GM21381 (cell line): Measurements from ENCODE around the gene EPHB6.

Source experiments
- ATAC-seq: cut with Tn5 transposase; IDR thresholded peaks from one replicate; pipeline ENCODE4 v1.9.1; 2021; ENCODE audit warnings: mild to moderate bottlenecking, moderate library complexity; ENCODE audit not compliant: unreplicated experiment

EPHB6 gene

GRCh38 chr7:142876236-142876960 lies 21.5 kb downstream of the EPHB6 start:
- no peak for ATAC-seq

- no peak for ATAC-seq
Observed at GRCh38 chr7:142876991-142877910, 22.4 kb downstream of the EPHB6 start.

GRCh38 chr7:142878315-142878714 lies 23.4 kb downstream of the EPHB6 start:
- no peak for ATAC-seq

GRCh38 chr7:142879060-142879459 lies 24.2 kb downstream of the EPHB6 start:
- no peak for ATAC-seq

GRCh38 chr7:142880876-142881505 lies 26.1 kb downstream of the EPHB6 start:
- peak; percentile 76 for ATAC-seq

- no peak for ATAC-seq
Observed at GRCh38 chr7:142881586-142882337, 26.9 kb downstream of the EPHB6 start.

GRCh38 chr7:142882338-142882678 lies 27.4 kb downstream of the EPHB6 start:
- no peak for ATAC-seq

- no peak for ATAC-seq
Observed at GRCh38 chr7:142883145-142883544, 28.3 kb downstream of the EPHB6 start.

- no peak for ATAC-seq
Observed at GRCh38 chr7:142883571-142884285, 28.9 kb downstream of the EPHB6 start.

- no peak for ATAC-seq
Observed at GRCh38 chr7:142884286-142884640, 29.4 kb downstream of the EPHB6 start.

GRCh38 chr7:142885311-142886230 lies 30.7 kb downstream of the EPHB6 start, which contains the start of gene TRPV6:
Gene TRPV6 (minus strand): TSS chr7:142885745.
- ATAC-seq: no peak

GRCh38 chr7:142886866-142887265 lies 32.0 kb downstream of the EPHB6 start:
- ATAC-seq: no peak

GRCh38 chr7:142887282-142888015 lies 32.6 kb downstream of the EPHB6 start:
- no peak for ATAC-seq

- no peak for ATAC-seq
Observed at GRCh38 chr7:142889816-142890215, 34.9 kb downstream of the EPHB6 start.

- ATAC-seq: no peak
Observed at GRCh38 chr7:142890874-142891485, 36.1 kb downstream of the EPHB6 start.

- ATAC-seq: no peak
Observed at GRCh38 chr7:142891490-142892082, 36.7 kb downstream of the EPHB6 start.

- no peak for ATAC-seq
Observed at GRCh38 chr7:142892951-142893350, 38.1 kb downstream of the EPHB6 start.
